ENCODE results near the gene SYNE3.

Gene SYNE3

DNA sequence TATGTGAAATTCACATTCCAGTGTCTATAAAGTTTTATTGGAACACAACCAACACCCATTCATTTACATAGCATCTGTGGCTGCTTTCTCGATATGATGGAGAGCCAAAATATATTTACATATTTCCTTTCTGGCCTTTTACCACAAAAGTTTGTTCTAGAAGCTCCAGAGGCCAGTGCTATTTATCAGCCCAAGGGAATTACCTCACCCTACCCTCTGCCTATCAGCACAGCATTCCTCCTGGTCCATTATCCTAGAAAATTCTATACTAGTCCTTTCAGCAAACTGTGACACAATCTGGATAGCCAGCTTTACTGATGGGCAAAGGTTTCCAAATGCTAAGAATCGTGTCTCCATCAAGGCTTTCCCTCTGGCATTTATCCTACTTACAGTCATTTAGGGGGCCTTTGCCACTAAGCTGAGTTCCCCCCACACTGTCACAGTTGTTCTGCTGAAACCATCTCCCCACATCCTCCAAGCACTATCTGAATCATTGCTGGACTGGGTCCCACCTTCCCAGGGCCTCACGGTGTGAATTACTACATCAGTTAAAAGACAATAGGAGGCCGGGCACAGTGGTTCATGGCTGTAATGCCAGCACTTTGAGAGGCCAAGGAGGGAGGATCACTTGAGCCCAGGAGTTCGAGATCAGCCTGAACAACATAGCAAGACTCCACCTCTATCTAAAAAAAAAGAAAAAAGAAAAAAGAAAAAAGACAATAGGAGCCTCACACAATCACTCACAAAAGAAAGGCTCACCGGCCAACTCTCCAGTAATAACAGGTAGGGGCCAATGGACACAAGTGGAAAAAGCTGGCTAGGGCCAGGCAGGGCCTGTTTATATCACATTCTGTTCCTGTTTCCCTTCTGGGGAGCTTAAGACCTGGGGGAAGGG lies 12.1 kb downstream of the SYNE3 start:
- no peak for DNase-seq (ENCODE audit: low read depth in 3 of 3, low spot score in 1 of 3)

DNA sequence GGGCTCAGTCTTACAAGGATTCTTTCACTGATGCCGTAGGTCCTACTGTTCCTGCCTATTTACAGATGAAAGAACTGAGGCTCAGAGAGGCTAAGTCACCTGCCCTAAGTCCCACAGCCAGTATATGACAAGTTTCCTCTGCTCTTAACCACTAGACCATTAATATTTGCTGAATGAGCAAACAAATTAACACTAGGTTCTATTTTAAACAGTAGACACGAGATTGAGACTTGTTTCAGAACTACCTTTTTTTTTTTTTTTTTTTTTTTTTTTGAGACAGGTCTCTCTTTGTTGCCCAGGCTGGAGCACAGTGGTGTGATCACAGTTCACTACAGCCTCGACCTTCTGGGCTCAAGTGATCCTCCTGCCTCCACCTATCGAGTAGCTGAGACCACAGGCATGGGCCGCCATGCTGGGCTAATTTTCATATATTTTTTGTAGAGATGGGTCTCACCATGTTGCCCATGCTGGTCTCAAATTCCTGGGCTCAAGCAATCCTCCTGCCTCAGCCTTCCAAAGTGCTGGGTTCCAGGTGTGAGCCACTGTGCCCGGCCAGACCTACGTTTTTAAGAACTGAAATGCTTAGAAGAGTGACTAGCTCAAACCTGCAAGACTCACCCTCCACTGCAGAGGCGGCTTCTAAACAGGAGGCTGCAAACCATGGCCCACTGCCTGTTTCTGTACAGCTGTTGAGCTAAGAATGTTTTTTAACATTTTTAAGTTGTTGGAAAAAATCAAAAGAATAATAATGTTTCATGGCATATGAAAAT lies 12.9 kb downstream of the SYNE3 start:
- no peak for DNase-seq (ENCODE audit: low read depth in 3 of 3, low spot score in 1 of 3)

DNA sequence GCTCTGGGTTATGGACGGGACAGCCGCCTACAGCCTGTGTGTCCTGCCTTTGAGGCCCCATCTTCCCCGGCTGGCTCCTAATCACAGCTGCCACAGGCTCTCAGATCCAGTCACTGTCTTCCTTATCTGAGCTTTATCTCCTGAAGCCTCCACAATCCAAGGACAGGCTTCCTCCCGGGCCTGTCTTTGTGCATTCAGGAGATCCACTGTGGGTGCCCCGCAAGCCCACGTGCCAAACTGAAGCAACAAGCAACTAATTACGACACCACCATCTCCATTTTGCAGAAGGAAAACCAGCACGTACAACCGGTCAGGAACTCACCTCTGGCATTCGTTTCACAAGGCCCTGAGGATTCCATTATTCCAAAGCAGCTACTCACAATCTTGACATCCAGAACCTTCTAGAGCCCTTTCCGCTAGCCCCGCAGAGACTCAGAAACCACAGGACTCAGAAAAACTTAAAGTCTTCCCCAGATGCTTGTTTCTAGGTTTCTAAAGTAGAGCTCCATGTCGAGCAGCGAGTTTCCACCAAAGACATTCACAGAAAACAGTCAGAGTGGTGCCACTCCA lies 14.0 kb downstream of the SYNE3 start:
- no peak for DNase-seq (ENCODE audit: low read depth in 3 of 3, low spot score in 1 of 3)

DNA sequence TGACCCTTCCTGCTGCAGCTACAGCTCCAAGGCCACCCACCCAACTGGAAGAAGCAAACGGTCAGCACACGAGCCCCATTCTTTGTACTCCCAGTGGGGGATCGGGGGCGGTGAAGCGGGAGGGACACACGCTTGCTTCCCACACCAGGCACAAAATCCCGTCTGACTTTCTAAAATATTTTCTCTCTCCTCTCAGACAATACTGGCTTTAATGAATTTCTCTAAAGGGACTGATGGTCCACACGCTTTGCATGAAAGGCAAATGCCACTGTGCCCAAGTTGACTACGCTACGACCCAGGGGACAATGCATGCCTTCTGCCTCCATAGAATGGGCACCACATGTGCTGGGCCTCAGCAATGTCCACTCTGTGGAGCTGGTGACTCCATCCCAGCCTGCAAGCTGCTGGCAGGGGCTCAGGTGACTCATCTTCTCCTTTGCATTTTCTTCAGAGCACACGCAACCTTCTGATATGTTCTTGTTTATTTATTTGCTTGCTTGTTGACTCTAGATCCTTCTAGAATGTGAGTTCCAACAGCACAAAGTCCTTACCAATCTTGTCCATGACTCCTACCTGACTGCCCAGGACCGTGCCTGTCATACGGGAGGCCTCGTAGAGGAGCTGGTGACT lies 15.6 kb downstream of the SYNE3 start:
- no peak for DNase-seq (ENCODE audit: low read depth in 3 of 3, low spot score in 1 of 3)

DNA sequence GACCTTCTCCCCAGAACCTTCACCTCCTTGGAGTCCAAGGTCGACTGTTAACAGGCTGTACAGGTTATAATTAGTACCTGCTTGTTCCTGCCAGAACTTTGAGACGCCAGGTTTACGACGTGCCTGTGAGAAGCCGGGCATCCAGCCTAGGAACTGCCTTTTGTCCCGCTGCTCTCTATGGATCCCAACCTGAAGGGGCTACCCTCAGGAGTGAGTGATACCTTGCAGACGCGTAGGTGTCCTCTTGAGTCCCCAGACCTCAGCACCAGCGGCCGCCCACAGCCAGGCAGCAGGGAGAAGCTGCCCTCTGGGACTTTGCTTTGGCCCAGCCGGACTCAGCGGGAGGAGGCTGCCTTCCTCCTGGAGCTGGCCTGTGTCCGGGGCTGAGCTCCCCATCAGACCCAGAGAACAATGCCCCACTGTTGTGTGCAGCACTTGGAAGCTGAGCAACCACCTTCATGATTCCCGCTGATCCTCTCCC lies 16.2 kb downstream of the SYNE3 start:
- no peak for DNase-seq (ENCODE audit: low read depth in 3 of 3, low spot score in 1 of 3)

DNA sequence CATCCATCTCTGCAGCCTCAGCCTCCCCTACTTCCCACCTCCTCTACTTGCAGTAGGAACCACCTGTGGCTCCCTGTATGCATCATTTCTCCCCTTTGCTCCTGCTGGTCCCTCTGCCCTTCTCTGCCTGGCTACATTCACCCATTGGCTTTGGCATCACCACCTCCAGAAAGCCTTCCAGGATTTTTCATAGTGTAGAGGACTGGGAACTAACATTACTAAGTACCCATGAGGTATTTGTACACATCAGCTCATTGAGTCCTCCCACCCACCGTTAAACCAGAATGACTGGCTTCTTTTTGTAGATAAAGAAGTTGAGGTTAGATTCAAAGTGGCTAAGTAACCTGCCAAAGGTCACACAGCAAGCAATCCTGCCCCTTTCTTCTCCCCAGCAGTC lies 17.1 kb downstream of the SYNE3 start:
- no peak for DNase-seq (ENCODE audit: low read depth in 3 of 3, low spot score in 1 of 3)

DNA sequence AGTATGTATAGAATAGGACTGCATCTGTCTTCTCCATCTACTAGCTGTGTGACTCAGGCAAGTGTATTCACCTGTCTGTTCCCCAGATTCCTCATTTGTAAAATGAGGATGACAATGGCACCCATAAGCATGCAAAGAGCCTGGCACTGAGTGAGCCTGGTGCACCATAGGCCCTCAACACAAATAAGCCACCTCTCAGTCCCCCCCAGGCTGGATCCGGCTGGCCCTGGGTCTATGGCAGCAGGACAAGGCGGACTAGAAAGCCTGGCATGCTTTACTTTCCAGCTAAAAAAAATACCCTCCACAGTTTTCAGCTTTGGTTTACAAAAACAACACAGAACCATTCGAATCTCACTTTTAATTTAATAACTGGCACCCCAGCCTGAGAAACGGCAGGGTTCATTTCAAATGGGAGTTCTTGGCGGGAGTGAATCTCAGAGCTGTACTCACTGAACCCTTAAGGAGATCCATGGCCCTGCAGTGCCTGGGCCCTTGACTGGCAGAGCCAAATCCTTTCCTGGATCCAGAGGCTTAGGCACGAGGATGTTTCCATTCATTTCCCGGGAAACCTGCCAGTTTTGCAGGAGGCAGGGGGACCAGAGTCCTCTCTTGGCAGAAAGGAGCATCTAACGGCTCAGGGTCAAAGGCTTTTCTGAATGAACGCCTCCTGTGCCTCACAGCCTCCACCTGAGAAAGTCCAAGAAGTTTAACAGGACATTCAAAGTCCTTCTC lies 17.7 kb downstream of the SYNE3 start:
- no peak for DNase-seq (ENCODE audit: low read depth in 3 of 3, low spot score in 1 of 3)

GRCh38 chr14:95497561-95498011 lies 18.9 kb downstream of the SYNE3 start:
- no peak for DNase-seq (ENCODE audit: low read depth in 3 of 3, low spot score in 1 of 3)

GRCh38 chr14:95496690-95497259 lies 19.7 kb downstream of the SYNE3 start:
- DNase-seq (ENCODE audit: low read depth in 3 of 3, low spot score in 1 of 3) = no peak

DNA sequence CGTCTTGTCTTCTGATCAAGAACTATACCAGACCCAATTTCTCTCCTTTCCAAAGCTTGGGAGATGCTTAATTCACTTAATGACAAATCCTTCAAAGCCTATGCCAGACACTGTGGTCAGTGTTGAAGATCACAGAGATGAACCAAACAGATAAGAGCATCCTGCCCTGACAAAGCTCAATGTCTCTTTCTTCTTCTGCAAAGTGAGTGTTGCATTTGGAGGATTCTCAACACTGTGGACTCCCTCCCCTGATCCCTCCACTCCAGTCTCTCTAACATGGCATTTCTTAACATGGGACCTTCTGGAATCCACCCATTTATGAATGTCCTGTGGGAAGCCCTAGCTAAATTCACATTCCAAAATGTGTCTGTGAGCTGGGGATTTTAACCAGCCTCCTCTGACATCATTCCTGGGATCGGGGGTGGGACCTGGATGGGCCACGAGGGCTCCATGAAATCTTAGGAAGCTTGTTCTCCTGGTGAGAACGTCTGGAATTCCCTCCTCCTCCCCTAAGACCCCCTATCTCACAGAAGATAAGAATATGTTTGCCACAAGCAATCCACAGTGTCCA lies 20.3 kb downstream of the SYNE3 start:
- DNase-seq (ENCODE audit: low read depth in 3 of 3, low spot score in 1 of 3) = no peak

GRCh38 chr14:95495538-95496025 lies 20.9 kb downstream of the SYNE3 start:
- DNase-seq (ENCODE audit: low read depth in 3 of 3, low spot score in 1 of 3) = no peak

GRCh38 chr14:95495076-95495475 lies 21.4 kb downstream of the SYNE3 start:
- no peak for DNase-seq (ENCODE audit: low read depth in 3 of 3, low spot score in 1 of 3)

- no peak for DNase-seq (ENCODE audit: low read depth in 3 of 3, low spot score in 1 of 3)
Observed at GRCh38 chr14:95494456-95494855, 22.0 kb downstream of the SYNE3 start.

GRCh38 chr14:95493976-95494375 lies 22.5 kb downstream of the SYNE3 start:
- DNase-seq (ENCODE audit: low read depth in 3 of 3, low spot score in 1 of 3) = no peak

GRCh38 chr14:95493503-95493902 lies 22.9 kb downstream of the SYNE3 start:
- DNase-seq (ENCODE audit: low read depth in 3 of 3, low spot score in 1 of 3) = no peak

DNA sequence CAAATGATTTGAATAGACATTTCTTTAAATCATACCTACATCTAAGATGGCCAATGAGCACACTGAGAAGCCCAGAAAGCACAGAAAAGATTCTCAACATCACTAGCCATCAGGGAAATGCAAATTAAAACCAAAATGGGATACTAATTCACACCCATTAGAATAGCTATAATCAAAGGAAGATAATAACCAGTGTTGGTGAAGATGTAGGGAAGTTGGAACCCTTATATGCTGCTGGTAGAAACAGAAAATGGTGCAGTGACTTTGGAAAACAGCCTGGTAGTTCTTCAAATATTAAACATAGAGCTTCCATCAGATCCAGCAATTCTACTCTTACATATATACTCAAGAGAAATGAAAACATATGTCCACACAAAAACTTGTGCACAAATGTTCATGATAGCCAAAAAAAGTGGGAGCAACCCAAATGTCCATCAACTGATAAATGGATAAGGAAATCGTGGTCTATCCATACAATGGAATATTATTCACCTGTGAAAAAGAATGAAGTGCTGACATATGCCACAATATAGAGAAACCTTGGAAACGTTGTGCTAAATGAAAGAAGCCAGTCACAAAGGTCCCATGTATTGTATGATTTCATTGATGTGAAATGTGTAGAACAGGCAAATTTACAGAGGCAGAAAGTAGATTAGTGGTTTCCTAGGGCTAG lies 24.4 kb downstream of the SYNE3 start:
- DNase-seq (ENCODE audit: low read depth in 3 of 3, low spot score in 1 of 3) = no peak

DNA sequence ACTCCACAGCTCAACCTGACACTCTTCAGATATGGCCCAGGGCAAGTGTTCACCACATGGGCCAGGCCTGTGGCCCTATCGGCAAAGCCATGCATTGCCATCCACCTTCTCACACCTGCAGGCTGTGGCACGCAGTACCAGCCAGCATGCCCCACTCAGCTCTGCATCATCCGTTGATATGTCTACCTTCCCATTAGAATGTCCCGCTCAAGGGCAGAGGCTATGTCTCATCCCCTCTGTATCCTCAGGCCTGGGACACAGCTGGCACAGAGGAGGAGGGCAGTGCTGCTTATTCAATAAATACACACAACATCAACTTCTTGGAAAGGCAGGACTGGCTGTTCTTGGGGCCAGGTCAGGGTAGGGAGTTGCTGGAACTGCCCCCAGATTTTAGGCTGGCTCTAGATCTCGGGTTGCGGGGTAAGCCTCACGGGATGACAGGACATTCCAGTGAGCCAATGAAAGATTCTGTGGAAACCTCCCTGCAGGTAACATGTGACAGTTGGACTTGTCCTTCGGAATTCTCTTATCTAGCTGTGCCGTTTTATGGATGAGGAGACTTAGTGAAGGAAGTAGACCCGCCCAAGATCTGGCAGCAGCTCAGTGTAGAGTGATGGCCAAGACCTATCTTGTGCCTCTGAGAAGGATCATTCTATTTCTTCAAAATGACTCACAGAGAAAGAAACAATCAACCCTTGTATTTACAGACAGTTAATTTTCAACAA lies 25.6 kb downstream of the SYNE3 start:
- no peak for DNase-seq (ENCODE audit: low read depth in 3 of 3, low spot score in 1 of 3)

DNA sequence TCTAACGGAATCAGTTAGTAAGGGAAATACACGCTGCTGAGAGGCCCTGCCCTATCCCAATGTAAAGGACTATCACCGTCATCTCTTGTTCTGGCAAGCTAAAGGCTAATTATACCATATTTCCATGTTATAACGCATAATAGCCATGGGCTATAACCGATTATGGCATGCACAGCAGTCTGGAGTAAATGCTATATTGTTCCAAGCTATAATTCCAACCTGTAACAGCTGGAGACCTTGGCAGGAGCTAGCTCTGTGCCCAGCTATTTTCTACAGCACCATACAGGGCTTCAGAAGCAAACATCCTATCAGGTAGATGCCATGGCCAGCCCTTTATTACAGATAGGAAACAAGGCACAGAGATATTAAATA lies 26.3 kb downstream of the SYNE3 start:
- DNase-seq (ENCODE audit: low read depth in 3 of 3, low spot score in 1 of 3) = no peak
